Putamen (tissue), 1 donor: ENCODE measurements around the gene WBP1L.

Source experiments
- DNase-seq: peaks from one replicate; pipeline ENCODE4 v3.0.0-alpha.2; 2016; ENCODE audit warnings: low spot score

The WBP1L gene

GRCh38 chr10:102759497-102760210 lies 15.9 kb downstream of the WBP1L start:
- no peak for DNase-seq

- no peak for DNase-seq
These were observed 18.2 kb downstream of the WBP1L start for GRCh38 chr10:102761981-102762380.

GRCh38 chr10:102762401-102763015 lies 18.8 kb downstream of the WBP1L start:
- no peak for DNase-seq

DNA sequence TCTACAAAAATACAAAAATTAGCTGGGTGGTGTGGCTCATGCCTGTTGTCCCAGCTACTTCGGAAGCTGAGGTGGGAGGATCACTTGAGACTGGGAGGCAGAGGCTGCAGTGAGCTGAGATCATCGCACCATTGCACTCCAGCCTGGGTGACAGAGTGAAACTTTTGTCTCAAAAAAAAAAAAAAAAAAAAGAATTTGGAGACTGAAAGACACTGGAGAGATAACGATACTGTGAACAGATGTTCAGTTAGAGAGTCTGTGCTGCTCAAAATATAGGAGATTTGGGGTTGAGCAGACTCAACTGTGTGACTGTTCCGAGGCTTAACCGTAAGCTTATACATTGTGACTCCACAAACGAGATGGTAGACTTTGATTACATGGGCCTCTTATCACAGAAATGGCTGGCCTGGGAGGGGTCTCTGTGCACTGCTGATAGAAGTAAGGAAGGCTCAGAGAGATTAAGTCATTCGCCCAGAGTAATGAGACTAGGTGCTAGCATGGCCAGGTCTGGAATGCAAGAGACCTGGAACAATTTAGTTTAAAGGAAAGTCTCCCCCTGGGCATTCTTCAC lies 19.4 kb downstream of the WBP1L start:
- DNase-seq: no peak

DNA sequence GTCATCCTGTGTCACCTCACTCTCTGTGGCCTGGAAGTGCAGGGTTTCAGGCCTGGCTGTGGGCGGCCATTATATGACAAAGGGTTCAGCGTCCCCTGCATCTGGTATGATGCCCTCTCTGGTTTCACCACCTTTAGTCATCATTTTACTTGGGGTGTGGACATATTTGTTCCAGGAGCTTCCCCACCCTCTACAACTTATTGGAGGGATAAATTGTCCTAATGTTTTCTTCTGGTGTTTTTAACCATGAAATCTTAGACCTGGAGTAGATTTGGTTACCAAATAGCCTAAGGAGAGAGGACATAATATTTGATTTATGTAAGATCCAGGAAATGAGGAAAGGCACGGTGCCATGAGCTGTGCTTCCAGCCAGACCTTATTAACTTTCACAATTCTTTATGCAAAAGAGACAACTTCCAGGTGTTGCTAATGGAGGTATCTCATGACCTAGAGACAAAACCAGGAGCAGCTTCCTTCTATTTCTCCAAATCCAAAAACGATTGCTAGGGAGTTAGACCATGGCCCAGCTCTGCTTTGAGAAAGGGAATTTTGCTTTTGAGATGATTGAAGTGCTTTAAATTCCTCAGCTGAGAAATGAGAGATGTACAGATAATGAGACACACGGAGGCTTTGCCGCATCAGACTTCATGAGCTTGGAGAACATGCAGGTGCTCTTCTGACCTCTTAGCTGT lies 20.9 kb downstream of the WBP1L start:
- no peak for DNase-seq

DNA sequence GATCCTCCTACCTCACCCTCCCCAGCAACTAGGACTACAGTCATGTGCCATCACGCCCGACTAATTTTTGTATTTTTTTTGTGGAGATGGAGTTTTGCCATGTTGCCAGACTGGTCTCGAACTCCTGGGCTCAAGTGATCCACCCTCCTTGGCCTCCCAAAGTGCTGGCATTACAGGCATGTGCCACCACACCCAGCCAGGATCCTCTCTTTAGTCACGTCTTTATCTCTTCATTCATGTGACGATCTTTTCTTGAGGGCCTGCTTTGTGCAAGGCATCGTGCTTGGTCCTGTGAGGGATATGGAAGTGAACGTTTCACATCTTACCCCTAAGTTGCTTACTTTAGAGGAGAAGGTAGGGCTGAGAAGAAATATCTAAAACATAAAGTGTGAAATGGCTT lies 21.6 kb downstream of the WBP1L start:
- DNase-seq: no peak

GRCh38 chr10:102767428-102768160 lies 23.8 kb downstream of the WBP1L start:
- no peak for DNase-seq

DNA sequence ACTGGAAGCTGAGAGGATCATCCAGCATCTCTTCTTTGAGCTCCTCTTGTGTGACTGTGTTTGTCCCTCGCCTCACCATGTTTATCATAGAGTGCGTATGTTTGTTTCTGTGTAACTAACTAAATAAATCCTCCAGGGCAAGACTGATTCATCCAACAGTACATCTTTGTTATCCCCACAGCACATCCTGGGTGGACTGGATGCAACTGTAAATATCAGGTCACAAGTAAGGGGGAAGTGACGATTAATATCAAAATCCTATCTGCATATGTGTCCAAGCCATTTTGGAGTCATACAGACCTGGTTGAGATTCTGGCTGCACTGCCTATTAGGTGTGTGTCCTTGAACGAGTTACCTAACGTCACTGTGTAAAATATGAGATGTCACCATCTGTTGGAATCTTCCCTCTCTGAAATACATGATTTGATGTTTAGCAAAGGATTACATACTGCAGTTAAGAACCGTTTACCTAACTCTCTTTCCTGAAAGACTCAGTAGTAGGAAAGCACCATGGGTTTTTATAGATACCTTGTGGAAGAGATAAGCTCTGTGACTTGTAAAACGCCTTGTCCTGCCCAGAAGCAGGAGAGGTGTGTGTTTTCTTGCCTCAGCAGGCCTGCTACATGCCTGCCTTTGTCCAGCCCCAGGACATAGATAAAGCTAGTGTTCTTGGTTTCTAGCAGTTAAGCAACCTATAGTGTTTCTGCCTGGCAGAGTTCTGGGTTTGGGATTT lies 25.8 kb downstream of the WBP1L start:
- DNase-seq: no peak

DNA sequence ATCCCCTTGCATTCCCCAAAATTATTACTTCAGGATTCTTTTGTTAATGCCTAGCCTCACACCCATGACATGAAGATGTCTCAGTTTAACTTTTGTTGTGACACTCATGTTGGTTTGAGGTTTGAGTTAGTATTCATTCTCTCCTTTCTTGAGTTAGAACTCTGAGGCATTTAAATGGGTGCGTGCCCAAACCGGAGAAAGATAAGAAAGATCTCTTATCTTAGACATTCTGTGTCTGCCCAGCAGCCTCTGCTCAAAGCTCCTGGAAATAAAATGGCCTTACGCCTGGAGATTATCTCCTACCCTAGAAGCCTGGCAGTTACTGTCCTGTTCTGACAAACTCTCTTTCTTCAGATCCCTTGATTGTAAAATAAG lies 26.3 kb downstream of the WBP1L start:
- no peak for DNase-seq

- DNase-seq: no peak
These were observed 27.0 kb downstream of the WBP1L start for GRCh38 chr10:102770792-102771191.

GRCh38 chr10:102773320-102773719 lies 29.6 kb downstream of the WBP1L start:
- no peak for DNase-seq

DNA sequence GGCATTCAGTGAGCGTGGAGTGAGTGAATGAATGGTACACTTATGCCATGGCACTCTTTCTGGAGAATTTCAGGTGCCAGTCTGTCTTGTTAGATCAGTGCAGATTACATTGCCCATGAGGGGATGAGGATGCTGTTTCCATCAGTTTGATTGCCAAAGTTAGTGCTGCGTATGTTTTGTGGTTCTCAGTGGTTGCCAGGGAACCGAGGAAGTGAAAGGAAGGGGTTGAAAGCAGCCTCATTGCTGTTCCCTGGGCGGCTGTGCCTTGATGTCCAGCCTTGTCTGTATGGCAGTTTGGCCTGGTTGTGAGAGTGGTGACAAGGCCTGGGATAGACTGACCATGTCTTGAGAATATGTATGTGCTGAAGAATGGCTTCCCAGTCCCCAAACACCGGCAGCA lies 30.2 kb downstream of the WBP1L start:
- DNase-seq: no peak

DNA sequence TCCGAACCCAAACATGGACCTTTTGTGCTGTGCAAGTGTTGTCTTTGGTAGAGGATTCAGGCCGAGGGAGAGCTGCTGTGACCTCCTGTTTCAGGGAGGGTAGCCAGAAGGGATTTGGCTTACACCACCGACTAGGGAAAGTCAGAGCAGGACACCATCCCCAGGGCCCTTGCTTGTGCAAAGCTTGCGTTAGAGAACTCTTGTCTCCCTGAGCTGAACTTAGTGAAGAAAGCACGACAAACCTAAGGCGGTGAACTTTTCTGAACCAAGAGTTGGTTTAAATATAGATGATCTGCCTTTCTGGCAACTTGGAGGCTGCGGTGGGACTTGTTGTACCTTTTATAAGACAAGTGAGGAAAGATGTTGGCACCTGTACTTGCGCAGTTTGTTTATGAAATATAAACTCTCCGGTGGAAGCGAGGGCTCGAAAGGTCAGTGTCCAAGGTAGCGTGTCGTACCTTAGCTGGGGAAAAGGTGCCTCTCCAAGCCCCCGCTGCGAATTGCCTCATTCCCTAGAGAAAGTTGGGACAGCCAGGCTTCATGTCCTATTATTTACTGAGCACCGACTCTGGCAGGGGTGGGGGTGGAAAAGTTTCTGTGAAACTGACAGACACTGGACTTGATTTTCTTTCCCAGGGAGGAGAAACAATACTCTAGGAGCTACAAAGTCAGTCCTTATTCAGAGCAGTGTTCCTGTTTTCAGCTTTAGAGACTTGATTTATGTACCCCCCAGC lies 31.6 kb downstream of the WBP1L start:
- no peak for DNase-seq

GRCh38 chr10:102775935-102776669 lies 32.4 kb downstream of the WBP1L start:
- DNase-seq: peak; percentile 78

- DNase-seq: peak; percentile 45
These were observed 33.2 kb downstream of the WBP1L start for GRCh38 chr10:102776779-102777456.

DNA sequence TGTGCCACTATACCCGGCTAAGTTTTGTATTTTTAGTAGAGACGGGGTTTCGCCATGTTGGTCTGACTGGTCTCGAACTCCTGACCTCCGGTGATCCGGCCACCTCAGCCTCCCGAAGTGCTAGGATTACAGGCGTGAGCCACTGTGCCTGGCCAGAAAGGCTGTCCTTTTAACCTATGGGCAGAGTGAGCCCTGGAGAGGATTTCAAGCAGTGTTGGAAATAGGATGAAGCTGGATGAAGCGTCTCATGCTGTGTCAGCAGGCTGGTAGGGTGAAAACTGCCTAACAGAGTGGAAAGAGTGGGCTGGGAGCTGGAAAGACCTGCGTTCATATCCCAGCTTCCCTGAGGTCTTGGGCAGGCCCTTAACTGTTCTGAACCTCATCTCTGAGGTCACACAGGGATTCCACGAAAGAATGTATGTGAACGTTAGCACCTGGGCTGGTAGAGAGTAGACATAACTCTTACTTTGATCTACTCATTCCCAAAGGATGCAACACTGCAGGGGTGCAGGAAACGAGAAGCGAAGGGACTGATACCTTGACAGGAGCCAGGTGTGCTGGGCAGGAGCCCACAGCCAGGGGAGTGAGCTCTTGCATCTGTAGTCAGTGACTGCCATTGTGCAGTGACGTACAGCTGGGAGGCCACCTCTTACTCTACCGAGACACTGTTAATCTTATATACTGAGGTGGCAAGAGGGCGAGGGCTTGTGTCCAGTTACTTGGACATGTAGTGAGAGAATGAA lies 34.1 kb downstream of the WBP1L start:
- DNase-seq: no peak

DNA sequence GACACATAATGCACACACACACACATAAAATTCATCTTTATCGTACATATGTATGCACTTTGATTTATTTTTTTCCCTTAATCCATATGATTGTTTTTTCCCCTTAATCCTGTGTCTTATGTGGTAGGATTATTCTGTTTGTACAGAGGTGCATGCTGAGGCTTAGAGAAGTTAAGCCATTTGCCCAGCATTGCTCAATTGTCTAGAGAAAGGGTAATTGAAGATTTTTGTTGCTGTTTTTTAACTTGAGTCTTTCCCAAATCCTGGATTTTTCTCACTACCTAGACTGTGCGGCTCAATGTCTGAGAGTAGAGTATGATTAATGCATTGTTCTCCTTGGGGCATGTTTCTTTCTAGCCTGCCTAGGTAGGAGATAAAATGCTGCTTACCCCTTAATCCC lies 35.0 kb downstream of the WBP1L start:
- DNase-seq: no peak

DNA sequence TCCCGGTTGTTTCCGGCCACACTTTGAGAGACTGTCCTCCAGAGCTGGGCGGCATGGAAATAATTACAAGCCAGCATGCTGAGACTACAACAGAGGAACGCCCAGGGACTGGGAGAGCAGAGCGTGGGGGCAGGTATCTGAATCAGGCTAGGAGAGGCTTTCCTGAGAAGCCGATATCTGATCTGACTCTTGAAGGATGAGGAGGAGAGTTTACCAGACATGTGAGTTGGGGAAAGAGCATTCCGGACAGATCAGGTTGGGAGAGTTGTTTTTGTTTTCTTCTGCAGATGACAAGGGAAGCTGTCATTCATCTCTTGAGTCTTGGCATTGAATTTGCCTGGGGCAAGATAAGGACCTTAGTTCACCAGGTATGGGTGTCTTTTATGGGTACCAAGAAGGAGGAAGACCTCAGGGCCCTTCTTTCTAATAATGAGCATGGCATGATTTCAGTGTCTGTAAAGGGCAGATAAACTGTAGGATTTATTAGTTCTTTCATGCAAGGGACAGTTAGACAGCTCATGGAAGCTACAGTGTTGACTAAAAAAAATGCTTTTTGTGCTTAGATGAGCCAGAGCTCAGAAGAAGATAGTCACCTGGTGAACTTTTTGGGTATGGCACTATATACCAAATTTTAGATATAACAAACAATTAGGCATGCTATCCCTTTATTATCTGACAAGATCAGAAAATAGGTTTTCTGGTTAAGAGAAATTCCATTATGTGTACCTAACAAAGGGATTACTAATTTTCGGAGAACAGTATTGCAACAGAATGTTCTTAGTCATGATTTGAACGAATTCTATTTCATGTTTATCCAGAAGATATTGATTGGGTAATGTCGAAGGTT lies 36.2 kb downstream of the WBP1L start:
- no peak for DNase-seq
